Adrenal gland (tissue), 5 donors: Measurements from ENCODE around the gene TUBB4A.

Experiments used
- CTCF ChIP-seq, 6 experiments: fragments of 450-650 bp in 4 of 6; fragments of 200-600 bp in 2 of 6; sonication (generic) in 1 of 6; IDR thresholded peaks; 1 replicate in 5 of 6; 2 replicates in 1 of 6; pipeline versions ENCODE4 v1.5.1 to v1.8.0; 2016 to 2021; ENCODE audit warnings: antibody characterized with exemption in 6 of 6, mild to moderate bottlenecking in 2 of 6, moderate library complexity in 1 of 6
- POLR2A ChIP-seq, 2 donors: fragments of 450-650 bp; IDR thresholded peaks; one replicate each; pipeline ENCODE4 v1.6.1; 2017; ENCODE audit warnings: antibody characterized with exemption in 2 of 2, mild to moderate bottlenecking in 2 of 2, moderate library complexity in 1 of 2
- donor health status: DM: no; HTN: no; CAD: no.

DNA sequence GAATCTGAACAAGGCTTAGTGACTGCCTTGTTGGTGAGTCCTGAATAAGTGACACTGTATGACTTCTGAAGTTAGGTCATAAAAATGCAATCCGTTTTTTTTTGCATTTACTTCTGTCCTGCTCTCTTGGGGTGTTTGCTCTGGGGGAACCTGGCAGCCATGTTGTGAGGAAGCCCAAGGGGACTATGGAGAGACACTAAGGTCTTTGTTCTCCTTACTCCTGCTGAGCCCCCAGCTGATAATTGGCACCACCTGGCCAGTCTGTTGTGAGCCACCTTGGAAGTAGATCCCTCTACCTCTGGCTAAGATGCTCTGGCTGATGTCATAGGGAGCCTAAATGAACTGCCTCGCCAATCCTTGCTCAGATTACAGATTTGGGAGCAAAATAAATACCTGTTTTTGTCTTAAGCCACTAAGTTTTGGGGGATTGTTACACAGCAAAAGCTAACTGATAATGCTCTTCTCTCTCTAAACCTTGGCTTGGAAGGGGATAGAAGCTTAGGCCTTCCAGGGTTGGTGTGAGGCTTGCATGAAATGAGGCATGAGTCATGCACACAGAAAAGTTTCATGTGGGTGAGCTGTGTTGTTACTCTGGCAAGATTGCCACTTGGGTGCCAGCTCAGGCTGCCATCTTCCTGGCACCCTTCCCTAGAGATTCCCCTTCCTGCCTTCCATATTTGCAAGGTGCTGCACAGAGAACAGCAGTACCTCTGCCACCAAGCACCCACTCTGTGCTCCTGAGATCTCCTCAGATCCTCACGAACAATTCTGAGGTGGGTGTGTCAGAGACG lies 10.1 kb downstream of the TUBB4A start:
- TF ChIP-seq CTCF (IDR thresholded peaks at IDR 0.05) (no peak), POLR2A (IDR thresholded peaks at IDR 0.05) (no peak)
